Cardiac septum (tissue), 1 donor: ENCODE results near the gene ABHD12B. TPM values are rescaled to one million over a fixed set of nuclear protein-coding genes. Genes with fewer than 3 reads are reported as not detected.
"Not testable (repeated sequence)": the region's sequence is repeated elsewhere in the genome, so short reads cannot be mapped to it uniquely, and the experiment has no call there.

Experiments used
- DNase-seq: peaks from one replicate; pipeline ENCODE4 v3.0.0-alpha.2; 2020; ENCODE audit warnings: low spot score
- intact Hi-C: fragments of 100-400 bp; cut with DNase I; formaldehyde crosslinking; loops from one replicate; pipeline ENCODE4 v1.14.0; 2022
- total RNA-seq: library from RNA; stranded (reverse); fragmentation: NEBNext Ultra II Directional; extraction: Animal tissue kit (Norgen Biotek cat#: 25700); gene quantifications from one replicate; pipeline ENCODE4 v1.2.1, GENCODE V29; 2021
- donor health status: DM: no; HTN: no; CAD: no.

ABHD12B gene
- total RNA-seq, 1 donor from 2014 or later: not detected

DNA sequence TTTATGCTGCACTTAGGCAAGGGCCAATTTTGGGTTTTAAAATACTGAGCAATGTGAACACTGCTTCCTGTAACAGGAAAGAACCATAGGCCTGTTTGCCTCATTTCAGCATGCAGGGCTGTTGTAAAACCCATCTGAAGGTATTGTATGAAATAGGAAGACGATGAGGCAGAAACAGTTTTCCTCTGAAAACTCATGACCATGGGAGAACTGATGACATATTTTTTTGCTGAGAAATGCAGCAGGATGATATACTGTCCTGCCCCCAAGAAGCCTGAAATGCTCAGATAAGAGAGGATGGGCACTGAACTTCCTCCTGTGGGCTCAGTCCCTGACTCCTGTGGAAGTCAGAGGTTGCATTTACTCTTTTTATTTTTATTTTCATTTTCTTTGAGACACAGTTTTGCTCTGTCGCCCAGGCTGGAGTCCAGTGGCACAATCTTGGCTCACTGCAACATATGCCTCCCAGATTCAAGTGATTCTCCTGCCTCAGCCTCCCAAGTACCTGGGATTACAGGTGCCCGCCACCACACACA, 55.1 kb downstream of the ABHD12B start:
- intact Hi-C loops: no loop called here
- DNase-seq: no peak

DNA sequence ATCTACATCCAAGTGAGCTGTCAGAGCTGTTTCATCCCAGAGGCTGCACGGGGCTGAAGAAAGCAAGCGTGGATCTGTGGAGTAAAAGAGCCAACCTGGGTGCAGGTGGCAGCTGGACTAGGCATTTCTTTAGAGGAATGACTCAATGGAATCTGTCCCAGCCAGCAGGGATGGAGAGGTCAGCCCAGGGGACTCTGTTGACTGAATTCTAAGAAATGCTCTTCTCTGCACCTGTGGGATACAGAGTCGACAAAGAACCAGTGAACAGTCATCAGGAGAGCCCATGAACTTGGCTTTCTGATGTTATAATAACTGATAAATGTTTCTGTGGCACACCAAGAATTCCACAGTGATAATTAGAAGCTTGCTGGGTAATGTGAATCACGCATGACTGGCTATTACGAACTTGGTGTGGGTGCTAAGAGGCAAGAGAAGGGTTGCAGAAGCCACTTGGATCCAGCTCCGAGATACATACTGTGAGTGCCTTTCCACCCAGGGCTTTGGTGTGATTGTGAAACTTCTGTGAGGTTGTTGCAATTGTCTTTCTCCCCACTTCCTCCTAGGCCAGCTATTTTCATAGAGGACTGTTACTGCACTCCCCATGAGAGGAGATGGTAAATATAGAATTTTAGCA, 56.3 kb downstream of the ABHD12B start:
- DNase-seq: no peak
- intact Hi-C loops: no loop called here

- intact Hi-C loops: no loop called here
These were observed 57.7 kb downstream of the ABHD12B start for GRCh38 chr14:50929506-50929905.

DNA sequence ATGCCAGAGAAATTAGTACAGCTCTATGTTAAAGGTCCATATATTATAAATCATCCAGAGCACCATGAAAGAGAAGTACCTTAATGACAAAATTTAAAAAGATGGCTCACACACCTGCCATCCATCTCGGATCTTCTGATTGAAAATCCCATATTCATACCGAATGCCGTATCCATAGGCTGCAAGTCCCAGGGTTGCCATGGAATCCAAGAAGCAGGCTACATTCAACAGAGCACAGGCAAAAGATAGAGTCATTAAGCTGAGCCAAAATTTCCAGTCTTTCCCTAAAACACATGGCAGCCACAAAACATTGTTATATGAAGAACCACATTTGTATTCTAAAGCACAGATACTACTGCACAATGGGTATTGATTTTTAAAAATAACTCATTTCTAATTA, 59.7 kb downstream of the ABHD12B start:
- no peak for DNase-seq
- intact Hi-C loops: no loop called here

More at GRCh38 chr14:50929506-50929905, 57.7 kb downstream of the ABHD12B start:
- no peak for DNase-seq

GRCh38 chr14:50932156-50932555, 60.3 kb downstream of the ABHD12B start:
- no peak for DNase-seq
- intact Hi-C loops: no loop called here

GRCh38 chr14:50932592-50933495, 61.0 kb downstream of the ABHD12B start:
- intact Hi-C loops: no loop called here
- no peak for DNase-seq

DNA sequence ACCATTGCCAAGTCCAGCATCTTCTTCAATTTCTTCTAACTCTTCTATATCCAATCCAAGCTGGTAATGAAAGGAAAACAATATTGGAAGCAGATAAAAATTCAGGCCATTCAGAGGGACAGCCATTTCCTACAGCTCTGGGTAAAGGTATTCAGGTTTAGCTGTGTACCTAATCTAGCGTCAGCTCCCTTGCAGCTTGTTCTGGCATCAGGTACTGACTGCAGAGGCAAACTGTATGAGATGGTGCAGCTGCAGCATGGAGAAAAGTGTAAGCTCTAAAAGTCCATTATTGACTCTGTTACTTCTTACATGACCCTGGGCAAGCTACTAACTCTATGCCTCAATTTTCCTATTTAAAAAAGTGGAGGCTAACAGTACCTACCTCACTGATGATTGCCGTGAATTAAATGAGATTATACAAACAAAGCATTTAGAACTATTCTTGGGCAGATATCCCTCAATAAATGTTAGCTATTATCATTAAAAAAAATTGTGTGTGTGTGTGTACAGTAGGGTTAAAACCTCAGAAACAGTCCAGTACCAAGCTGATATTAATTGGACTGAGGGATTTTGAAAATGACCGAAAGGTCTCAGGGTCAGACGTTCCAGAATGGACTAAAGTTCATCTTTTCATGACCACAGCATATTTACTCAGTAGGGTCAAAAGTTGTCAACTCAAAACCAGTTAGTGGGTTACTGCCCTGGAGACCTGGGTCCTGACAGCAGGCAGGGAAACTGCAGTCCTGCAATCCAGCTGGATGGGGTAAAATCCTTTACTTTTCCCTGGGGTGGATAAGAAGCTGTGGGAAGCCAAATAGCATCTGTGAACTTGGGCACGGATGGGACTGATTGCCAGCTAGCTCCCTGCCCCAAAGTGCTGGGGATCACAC, 63.5 kb downstream of the ABHD12B start:
- intact Hi-C loops: no loop called here
- no peak for DNase-seq

GRCh38 chr14:50936016-50936340, 64.1 kb downstream of the ABHD12B start:
- intact Hi-C loops: no loop called here
- DNase-seq: no peak

- no peak for DNase-seq
- intact Hi-C loops: no loop called here
These were observed 65.0 kb downstream of the ABHD12B start for GRCh38 chr14:50936882-50937281.

DNA sequence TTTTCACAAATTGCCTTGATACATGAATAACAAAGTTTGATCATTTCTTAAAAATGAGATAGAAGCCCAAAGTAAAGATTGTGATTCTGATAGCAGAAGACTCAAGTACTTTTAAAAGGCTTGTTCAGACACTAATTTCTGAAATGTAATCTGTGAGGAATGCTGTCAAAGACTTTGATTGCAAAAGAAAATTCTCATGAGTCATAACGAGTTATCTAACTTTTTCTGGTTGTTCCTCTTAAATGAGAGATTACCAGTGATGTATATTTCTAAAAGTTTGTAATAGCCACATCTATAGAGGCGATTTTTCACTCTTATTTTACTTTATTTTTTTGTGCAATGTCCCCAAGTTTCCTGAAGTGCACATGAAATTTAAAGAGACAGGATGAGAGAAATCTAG, 65.5 kb downstream of the ABHD12B start:
- DNase-seq: no peak
- intact Hi-C loops: no loop called here

- DNase-seq: no peak
- intact Hi-C loops: no loop called here
These were observed 65.9 kb downstream of the ABHD12B start for GRCh38 chr14:50937800-50938199.

- intact Hi-C loops: no loop called here
- no peak for DNase-seq
These were observed 69.3 kb downstream of the ABHD12B start for GRCh38 chr14:50941151-50941550.

DNA sequence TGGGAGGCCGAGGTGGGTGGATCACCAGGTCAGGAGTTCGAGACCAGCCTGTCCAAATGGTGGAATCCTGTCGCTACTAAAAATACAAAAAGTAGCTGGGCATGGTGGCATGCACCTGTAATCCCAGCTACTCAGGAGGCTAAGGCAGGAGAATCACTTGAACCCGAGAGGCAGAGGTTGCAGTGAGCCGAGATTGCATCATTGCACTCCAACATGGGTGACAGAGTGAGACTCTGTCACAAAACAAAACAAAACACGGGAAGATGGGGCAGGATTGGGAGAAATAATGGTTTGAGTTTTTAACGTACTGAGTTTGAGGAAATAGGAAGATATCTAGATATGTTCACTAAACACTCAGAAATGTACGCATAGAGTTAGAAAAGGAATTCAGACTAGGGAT, 69.8 kb downstream of the ABHD12B start:
- intact Hi-C loops, DNase-seq: not testable (repeated sequence)

DNA sequence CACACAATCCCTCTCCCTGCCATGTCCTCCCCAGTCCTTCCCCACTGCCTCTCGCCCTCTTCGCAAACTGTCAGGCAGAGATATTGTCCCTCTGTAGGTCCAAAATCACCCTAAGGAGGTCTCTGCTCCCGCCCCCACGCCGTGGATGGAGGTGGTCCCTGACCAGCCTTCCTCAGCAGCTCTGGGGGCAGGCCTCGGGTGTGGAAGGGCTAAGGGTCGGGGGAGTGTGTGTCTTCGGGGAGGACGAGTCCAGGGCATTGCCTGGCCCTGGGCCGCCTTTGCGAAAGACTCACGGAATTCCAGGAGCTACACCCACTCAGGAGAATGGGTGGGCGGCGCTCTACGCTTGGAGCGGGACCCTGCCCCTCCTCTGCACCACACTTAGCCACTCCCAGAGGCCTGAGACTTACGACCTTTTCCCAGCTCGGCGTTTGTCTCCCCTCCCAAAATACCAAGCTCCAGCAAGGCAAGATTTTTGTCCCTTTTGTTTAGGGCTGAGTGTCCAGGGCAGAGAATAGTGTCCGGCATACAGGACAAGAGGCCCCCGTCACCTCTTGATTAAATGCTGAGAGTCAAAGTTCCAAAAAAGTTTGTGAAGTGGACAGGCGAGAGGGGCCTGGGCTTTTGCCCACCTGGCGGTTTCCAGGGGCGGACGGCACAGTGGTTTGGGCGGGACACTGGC, 71.5 kb downstream of the ABHD12B start:
- peak; percentile 78 for DNase-seq
- intact Hi-C loops: no loop called here

DNA sequence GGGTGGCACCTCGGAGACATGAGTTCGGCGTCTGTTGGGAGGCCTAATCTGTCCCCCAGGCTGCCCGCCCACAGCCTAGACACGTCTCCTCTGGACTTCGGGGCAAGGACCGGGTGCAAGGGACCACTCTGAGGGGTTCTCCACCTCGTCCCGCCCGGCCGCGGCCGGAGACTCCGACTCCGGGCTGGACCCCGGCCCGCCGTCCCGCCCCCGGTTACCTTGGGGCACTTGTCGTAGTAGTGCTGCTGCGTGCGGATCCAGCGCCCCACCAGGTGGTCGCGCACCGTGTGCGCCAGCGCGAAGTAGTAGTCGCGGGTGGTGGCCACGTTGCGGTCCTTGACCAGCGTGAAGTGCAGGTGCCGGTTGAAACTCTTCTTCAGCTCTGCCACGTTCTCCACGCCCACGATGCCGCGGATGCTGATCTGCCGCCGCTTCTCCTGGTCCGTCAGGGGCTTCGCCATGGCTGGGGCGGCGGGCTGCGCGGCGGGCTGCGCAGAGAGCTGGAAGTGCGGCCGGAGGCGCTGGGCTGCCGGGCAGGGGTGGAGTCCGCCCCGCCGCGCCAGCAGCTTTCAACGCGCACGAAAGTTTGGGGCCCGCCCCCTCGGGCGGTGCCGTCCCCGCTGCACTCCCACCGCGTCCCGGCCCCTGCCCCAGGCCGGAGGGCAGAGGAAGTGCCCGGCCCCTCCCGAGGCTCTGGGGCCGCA, 72.2 kb downstream of the ABHD12B start, which contains the start of gene PYGL:
Gene PYGL, minus strand, starts transcription at position 541 of the 704 bp plus-strand sequence. Its CDS starts 80 bp downstream, at position 461.
- intact Hi-C loops: no loop called here

DNA sequence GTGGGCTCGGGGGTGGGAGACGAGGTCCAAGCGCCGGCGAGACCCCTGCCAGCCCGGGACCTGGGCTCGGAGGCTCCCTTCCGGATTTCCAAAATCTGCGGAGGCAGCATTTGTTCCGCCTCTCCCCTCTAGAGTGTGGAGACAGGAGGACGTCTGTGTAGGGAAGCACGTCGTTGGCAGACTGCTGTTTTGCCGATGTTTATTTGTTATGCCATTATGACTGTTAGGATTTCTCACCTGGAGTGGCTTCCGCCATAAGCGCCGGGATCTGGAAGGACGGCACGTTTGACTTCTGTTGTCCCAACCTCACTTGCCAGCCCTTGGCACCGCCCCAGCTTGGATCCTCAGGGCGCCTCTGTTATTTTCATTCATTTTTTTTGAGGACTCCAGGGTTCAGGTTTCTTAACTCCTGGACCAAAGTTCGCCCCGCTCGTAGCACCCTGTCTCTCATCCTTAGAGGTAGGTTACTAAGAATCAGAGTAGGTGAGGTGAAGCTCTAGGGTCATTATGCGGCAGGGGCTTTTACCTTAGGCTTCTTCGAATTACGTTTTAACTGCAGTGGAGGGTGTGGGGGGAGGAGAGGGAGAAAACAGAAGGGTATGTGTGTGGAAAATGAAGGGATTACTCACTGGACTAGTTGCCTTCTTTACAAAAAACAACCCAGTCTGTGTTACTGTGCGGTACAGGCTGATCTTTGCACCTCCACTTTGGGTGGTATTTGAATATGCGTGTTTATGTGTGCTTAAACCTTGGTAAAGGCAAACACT, 73.0 kb downstream of the ABHD12B start:
- intact Hi-C loops: no loop called here
- no peak for DNase-seq

More for the DNA sequence above, 72.2 kb downstream of the ABHD12B start, which contains the start of gene PYGL:
- DNase-seq: peak; percentile 93

- intact Hi-C loops: no loop called here
- DNase-seq: no peak
These were observed 74.5 kb downstream of the ABHD12B start for GRCh38 chr14:50946234-50946935.
